Measurements from ENCODE around the gene TK1. TPM values are rescaled to one million over a fixed set of nuclear protein-coding genes. Genes with fewer than 3 reads are reported as not detected.

Gene TK1
- total and polyA plus RNA-seq, 4 donors = 7.9 to 14.9 (median 10.3) TPM

DNA sequence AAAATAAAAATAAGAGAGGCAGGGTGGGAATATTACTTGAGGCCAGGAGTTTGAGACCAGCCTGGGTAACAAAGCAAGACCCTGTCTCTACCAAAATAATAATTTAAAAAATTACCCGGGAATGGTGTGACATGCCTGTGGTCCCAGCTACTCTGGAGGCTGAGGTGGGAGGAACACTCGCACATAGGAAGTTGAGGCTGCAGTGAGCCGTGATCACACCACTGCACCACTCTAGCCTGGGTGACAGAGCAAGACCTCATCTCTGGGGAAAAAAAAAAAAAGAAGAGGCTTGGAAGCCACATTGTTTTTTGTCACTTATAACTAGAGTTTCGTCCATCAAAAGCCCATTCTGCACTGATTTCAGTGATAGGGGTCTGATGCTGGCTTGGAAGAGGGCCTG, 41.3 kb upstream of the TK1 start:
- H3K4me3 ChIP-seq = no peak overlapping the region
- peaks cover 0 to 2% (median 0%) of the 10 kb centered on the region in 4 donors for H3K36me3 ChIP-seq (ENCODE audit: control insufficient read depth in 4 of 4, insufficient read depth in 4 of 4, low read length in 4 of 4)
- peaks cover 0 to 3% (median 0%) of the 10 kb centered on the region in 4 donors for H3K9me3 ChIP-seq (ENCODE audit: control insufficient read depth in 4 of 4, insufficient read depth in 3 of 4, low read length in 3 of 4)
- TF ChIP-seq, protein P1, sequence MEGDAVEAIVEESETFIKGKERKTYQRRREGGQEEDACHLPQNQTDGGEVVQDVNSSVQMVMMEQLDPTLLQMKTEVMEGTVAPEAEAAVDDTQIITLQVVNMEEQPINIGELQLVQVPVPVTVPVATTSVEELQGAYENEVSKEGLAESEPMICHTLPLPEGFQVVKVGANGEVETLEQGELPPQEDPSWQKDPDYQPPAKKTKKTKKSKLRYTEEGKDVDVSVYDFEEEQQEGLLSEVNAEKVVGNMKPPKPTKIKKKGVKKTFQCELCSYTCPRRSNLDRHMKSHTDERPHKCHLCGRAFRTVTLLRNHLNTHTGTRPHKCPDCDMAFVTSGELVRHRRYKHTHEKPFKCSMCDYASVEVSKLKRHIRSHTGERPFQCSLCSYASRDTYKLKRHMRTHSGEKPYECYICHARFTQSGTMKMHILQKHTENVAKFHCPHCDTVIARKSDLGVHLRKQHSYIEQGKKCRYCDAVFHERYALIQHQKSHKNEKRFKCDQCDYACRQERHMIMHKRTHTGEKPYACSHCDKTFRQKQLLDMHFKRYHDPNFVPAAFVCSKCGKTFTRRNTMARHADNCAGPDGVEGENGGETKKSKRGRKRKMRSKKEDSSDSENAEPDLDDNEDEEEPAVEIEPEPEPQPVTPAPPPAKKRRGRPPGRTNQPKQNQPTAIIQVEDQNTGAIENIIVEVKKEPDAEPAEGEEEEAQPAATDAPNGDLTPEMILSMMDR (IDR thresholded peaks at IDR 0.05; ENCODE audit: control extremely low read depth, extremely low read depth) = no peak
- DNase-seq (no peak), ATAC-seq (ENCODE audit: insufficient read depth, low FRiP score) (no peak)
- no peak overlapping the region for H3K27ac ChIP-seq (ENCODE audit: low read depth in 1 of 2, low read length in 1 of 2)
- peaks cover 0 to 6% (median 0%) of the 10 kb centered on the region in 5 donors for H3K4me1 ChIP-seq (ENCODE audit: control insufficient read depth in 5 of 5, insufficient read depth in 5 of 5, low read length in 5 of 5)
- 86 to 87% methylated on average over 4 of the region's 4 CpGs for WGBS, 2 donors
- H3K9ac ChIP-seq (ENCODE audit: insufficient read depth in 1 of 2, low read length in 2 of 2) = no peak overlapping the region
- H3K27me3 ChIP-seq (ENCODE audit: control insufficient read depth in 3 of 3, insufficient read depth in 3 of 3, low read length in 2 of 3) = peaks cover 4 to 28% (median 25%) of the 10 kb centered on the region in 3 donors

DNA sequence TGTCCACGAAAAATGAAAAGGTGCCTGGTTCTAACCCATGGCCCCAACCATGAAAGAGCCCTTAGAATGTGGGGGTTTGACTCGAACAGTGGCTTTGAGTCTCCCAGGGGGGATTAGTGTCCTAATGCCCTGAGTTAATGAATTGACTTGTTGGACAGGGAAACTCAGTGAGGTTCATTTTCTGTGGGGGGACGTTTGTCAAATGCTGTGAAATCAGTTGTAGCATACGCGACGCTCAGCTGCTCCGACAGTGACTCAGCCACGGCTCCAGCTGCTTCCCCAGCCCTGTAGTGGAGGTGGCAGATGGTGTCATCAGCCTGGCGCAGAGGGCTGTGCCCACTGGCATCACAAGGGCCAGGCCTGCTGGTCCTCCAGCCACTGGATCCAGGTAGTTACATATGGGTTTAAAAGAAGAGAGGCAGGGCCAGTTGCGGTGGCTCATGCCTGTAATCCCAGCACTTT, 40.6 kb upstream of the TK1 start:
- TF ChIP-seq, protein P1 (IDR thresholded peaks at IDR 0.05; ENCODE audit: control extremely low read depth, extremely low read depth) = no peak
- Histone ChIP-seq H3K36me3 (ENCODE audit: control insufficient read depth in 4 of 4, insufficient read depth in 4 of 4, low read length in 4 of 4) (peaks cover 0 to 2% (median 0%) of the 10 kb centered on the region in 4 donors), H3K4me3 (no peak overlapping the region), H3K27me3 (ENCODE audit: control insufficient read depth in 3 of 3, insufficient read depth in 3 of 3, low read length in 2 of 3) (peaks cover 4 to 21% (median 18%) of the 10 kb centered on the region in 3 donors), H3K9ac (ENCODE audit: insufficient read depth in 1 of 2, low read length in 2 of 2) (no peak overlapping the region), H3K27ac (ENCODE audit: low read depth in 1 of 2, low read length in 1 of 2) (no peak overlapping the region), H3K9me3 (ENCODE audit: control insufficient read depth in 4 of 4, insufficient read depth in 3 of 4, low read length in 3 of 4) (peaks cover 0 to 3% (median 0%) of the 10 kb centered on the region in 4 donors), H3K4me1 (ENCODE audit: control insufficient read depth in 5 of 5, insufficient read depth in 5 of 5, low read length in 5 of 5) (peaks cover 0 to 6% (median 0%) of the 10 kb centered on the region in 5 donors)
- ATAC-seq (ENCODE audit: insufficient read depth, low FRiP score) = no peak
- 52 to 71% methylated on average over 10 of the region's 10 CpGs for WGBS, 2 donors
- DNase-seq = no peak

DNA sequence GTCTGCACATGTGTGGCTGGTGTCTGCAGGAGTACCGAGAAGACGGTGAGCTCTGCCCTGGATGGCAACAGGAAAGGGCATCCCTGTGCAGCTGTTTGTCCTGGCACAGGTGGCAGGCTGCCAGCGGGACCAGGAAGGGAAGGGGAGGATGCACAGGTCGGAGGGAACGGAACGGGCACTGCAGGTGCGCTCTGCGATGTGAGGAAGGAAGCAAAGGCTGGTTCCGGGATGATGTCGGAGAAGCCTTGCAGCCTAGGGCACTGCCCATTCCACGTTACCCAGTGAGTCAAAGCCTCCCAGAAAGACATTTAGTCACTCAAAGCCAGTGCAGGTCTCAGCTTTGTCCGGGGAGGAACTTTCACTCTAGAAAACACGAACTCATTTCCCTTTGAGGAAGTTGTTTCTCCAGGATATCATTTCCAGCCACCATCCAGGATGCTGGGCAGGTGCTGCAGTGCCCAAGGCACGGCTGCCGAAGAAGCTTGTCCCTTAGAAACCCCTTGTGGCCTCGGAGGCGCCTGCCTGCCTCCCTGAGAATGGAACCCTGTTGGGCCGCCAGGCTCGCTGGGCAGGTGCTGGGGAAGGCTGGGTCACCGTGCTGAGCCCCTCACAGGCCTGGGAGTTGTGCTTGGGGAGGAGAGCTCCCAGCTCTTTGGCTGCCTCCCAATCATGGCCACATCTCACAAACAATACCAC, 40.1 kb upstream of the TK1 start:
- ATAC-seq (ENCODE audit: insufficient read depth, low FRiP score) = no peak
- WGBS, 2 donors = 35 to 50% methylated on average over 20 of the region's 20 CpGs

More for the DNA sequence above, 40.1 kb upstream of the TK1 start:
- Histone ChIP-seq H3K4me3 (no peak overlapping the region), H3K27me3 (ENCODE audit: control insufficient read depth in 3 of 3, insufficient read depth in 3 of 3, low read length in 2 of 3) (peaks cover 4 to 17% (median 16%) of the 10 kb centered on the region in 3 donors), H3K9ac (ENCODE audit: insufficient read depth in 1 of 2, low read length in 2 of 2) (no peak overlapping the region), H3K9me3 (ENCODE audit: control insufficient read depth in 4 of 4, insufficient read depth in 3 of 4, low read length in 3 of 4) (peaks cover 0 to 3% (median 0%) of the 10 kb centered on the region in 4 donors), H3K36me3 (ENCODE audit: control insufficient read depth in 4 of 4, insufficient read depth in 4 of 4, low read length in 4 of 4) (peaks cover 0 to 2% (median 0%) of the 10 kb centered on the region in 4 donors), H3K4me1 (ENCODE audit: control insufficient read depth in 5 of 5, insufficient read depth in 5 of 5, low read length in 5 of 5) (peaks cover 0 to 4% (median 0%) of the 10 kb centered on the region in 5 donors), H3K27ac (ENCODE audit: low read depth in 1 of 2, low read length in 1 of 2) (peak overlapping the region in 1 of 2 donors; percentile 15)
- no peak for DNase-seq
- TF ChIP-seq, protein P1 (IDR thresholded peaks at IDR 0.05; ENCODE audit: control extremely low read depth, extremely low read depth) = no peak
